Liver (tissue), 9 donors: ENCODE measurements around the gene TAAR1. TPM values are rescaled to one million over a fixed set of nuclear protein-coding genes. Genes with fewer than 3 reads are reported as not detected.
"Not testable (repeated sequence)": the region's sequence is repeated elsewhere in the genome, so short reads cannot be mapped to it uniquely, and the experiment has no call there.

Experiments
- DNase-seq: peaks from one replicate; pipeline ENCODE4 v3.0.0-alpha.2; 2017; ENCODE audit warnings: low spot score
- H3K27ac ChIP-seq, 2 donors: one replicate each; pipeline ENCODE4 v1.7.0; 2013; ENCODE audit warnings: inconsistent platforms in 2 of 2, low read length in 2 of 2, control low read depth in 1 of 2, low read depth in 1 of 2, mild to moderate bottlenecking in 1 of 2
- H3K27me3 ChIP-seq, 4 donors: one replicate each; pipeline versions ENCODE4 v1.6.1 to v1.7.0; 2013; ENCODE audit warnings: low read length in 3 of 4, inconsistent platforms in 1 of 4, mild to moderate bottlenecking in 1 of 4, moderate library complexity in 1 of 4; ENCODE audit not compliant: control insufficient read depth in 4 of 4, insufficient read depth in 4 of 4
- H3K36me3 ChIP-seq, 4 donors: one replicate each; pipeline versions ENCODE4 v1.6.1 to v1.7.0; 2013; ENCODE audit warnings: low read length in 3 of 4, mild to moderate bottlenecking in 3 of 4, low read depth in 1 of 4, moderate library complexity in 1 of 4; ENCODE audit not compliant: control insufficient read depth in 4 of 4, insufficient read depth in 3 of 4
- H3K4me1 ChIP-seq, 4 donors: one replicate each; pipeline versions ENCODE4 v1.6.1 to v1.7.0; 2013; ENCODE audit warnings: low read length in 3 of 4, mild to moderate bottlenecking in 3 of 4, moderate library complexity in 1 of 4; ENCODE audit not compliant: control insufficient read depth in 4 of 4, insufficient read depth in 4 of 4
- H3K4me3 ChIP-seq, 3 donors: one replicate each; pipeline versions ENCODE4 v1.6.1 to v1.7.0; 2013; ENCODE audit warnings: low read length in 3 of 3, control low read depth in 1 of 3, low read depth in 1 of 3, mild to moderate bottlenecking in 1 of 3
- H3K9ac ChIP-seq, 2 donors: one replicate each; pipeline ENCODE4 v1.7.0; 2013; ENCODE audit warnings: low read length in 2 of 2, mild to moderate bottlenecking in 2 of 2, moderate library complexity in 2 of 2, control low read depth in 1 of 2, low read depth in 1 of 2
- H3K9me3 ChIP-seq, 4 donors: one replicate each; pipeline versions ENCODE4 v1.6.1 to v1.7.0; 2013; ENCODE audit warnings: low read length in 3 of 4; ENCODE audit not compliant: control insufficient read depth in 4 of 4
- ATF3 ChIP-seq: IDR thresholded peaks from 2 replicates; pipeline ENCODE4 v1.6.1; 2016; ENCODE audit warnings: antibody characterized with exemption
- CTCF ChIP-seq: fragments of 150-350 bp; IDR thresholded peaks from 2 replicates; pipeline ENCODE4 v1.5.1; 2017; ENCODE audit warnings: improper control_type of control experiment, low read depth, low read length; ENCODE audit not compliant: missing input control
- EGR1 ChIP-seq, 2 donors: IDR thresholded peaks; 2 replicates each; pipeline ENCODE4 v1.6.1; 2016 to 2018; ENCODE audit warnings: antibody characterized with exemption in 2 of 2, low read depth in 2 of 2
- FOXA1 ChIP-seq: IDR thresholded peaks from 2 replicates; pipeline ENCODE4 v1.6.1; 2016; ENCODE audit warnings: antibody characterized with exemption
- FOXA2 ChIP-seq: IDR thresholded peaks from 2 replicates; pipeline ENCODE4 v1.6.1; 2016; ENCODE audit warnings: antibody characterized with exemption
- GABPA ChIP-seq, 2 donors: IDR thresholded peaks in 1 of 2; conservative IDR thresholded peaks in 1 of 2; 2 replicates each; pipeline ENCODE4 v1.6.1; 2016; ENCODE audit warnings: antibody characterized with exemption in 2 of 2, mild to moderate bottlenecking in 1 of 2, moderate library complexity in 1 of 2
- HNF4A ChIP-seq, 2 donors: conservative IDR thresholded peaks; 2 replicates each; pipeline ENCODE4 v1.6.1; 2016; ENCODE audit warnings: antibody characterized with exemption in 2 of 2, mild to moderate bottlenecking in 2 of 2
- HNF4G ChIP-seq: IDR thresholded peaks from 2 replicates; pipeline ENCODE4 v1.6.1; 2016; ENCODE audit warnings: antibody characterized with exemption
- JUND ChIP-seq, 2 donors: IDR thresholded peaks; 2 replicates each; pipeline ENCODE4 v1.6.1; 2016; ENCODE audit warnings: antibody characterized with exemption in 2 of 2
- MAX ChIP-seq: IDR thresholded peaks from 2 replicates; pipeline ENCODE4 v1.6.1; 2016; ENCODE audit warnings: antibody characterized with exemption
- NR2F2 ChIP-seq: IDR thresholded peaks from 2 replicates; pipeline ENCODE4 v1.6.1; 2016; ENCODE audit warnings: antibody characterized with exemption
- RAD21 ChIP-seq, 2 donors: IDR thresholded peaks; 2 replicates each; pipeline ENCODE4 v1.6.1; 2016; ENCODE audit warnings: antibody characterized with exemption in 2 of 2, mild to moderate bottlenecking in 2 of 2
- REST ChIP-seq: IDR thresholded peaks from 2 replicates; pipeline ENCODE4 v1.6.1; 2016; ENCODE audit warnings: antibody characterized with exemption, mild to moderate bottlenecking
- RXRA ChIP-seq, 2 donors: IDR thresholded peaks; 2 replicates each; pipeline ENCODE4 v1.6.1; 2017 to 2018; ENCODE audit warnings: antibody characterized with exemption in 2 of 2, mild to moderate bottlenecking in 1 of 2
- SP1 ChIP-seq: IDR thresholded peaks from 2 replicates; pipeline ENCODE4 v1.6.1; 2018; ENCODE audit warnings: antibody characterized with exemption, mild to moderate bottlenecking
- TAF1 ChIP-seq: conservative IDR thresholded peaks from 2 replicates; pipeline ENCODE4 v1.6.1; 2016; ENCODE audit warnings: antibody characterized with exemption, mild to moderate bottlenecking
- YY1 ChIP-seq: IDR thresholded peaks from 2 replicates; pipeline ENCODE4 v1.6.1; 2016; ENCODE audit warnings: antibody characterized with exemption, mild to moderate bottlenecking
- ZBTB33 ChIP-seq: IDR thresholded peaks from 2 replicates; pipeline ENCODE4 v1.6.1; 2016; ENCODE audit warnings: antibody characterized with exemption
- WGBS: extraction: QIAGEN DNeasy Blood & Tissue Kit; methylation state at CpG from one replicate; pipeline ENCODE4 v1.1.7; 2013; 5-methylcytosine and 5-hydroxymethylcytosine counted together
- polyA plus RNA-seq, 2 donors: library from polyadenylated mRNA; stranded (reverse) in 1 of 2; unstranded in 1 of 2; fragments of 200-250 nt in 1 of 2; fragments of >200 nt in 1 of 2; fragmentation: Nextera tagmentation in 1 of 2; extraction: Ambion mirVana in 1 of 2; gene quantifications; one replicate each; pipeline versions ENCODE4 v1.2.1 to v1.2.3, GENCODE V29; 2013 to 2015
- total RNA-seq, 2 donors: library from RNA; depleted of rRNA; stranded (reverse); fragments of >200 nt; gene quantifications; one replicate each; pipeline ENCODE4 v1.2.3, GENCODE V29; 2014
- donor health status: healthy.
- donor health status: healthy.
- donor health status: healthy.
- donor health status: healthy.
- donor health status: healthy.

TAAR1 gene
- total and polyA plus RNA-seq, 4 donors = not detected

- Histone ChIP-seq H3K36me3 (no peaks in the 10 kb centered on the region), H3K9me3 (no peaks in the 10 kb centered on the region), H3K9ac (no peak overlapping the region), H3K27me3 (no peaks in the 10 kb centered on the region), H3K4me3 (no peak overlapping the region), H3K4me1 (peaks cover 0 to 3% (median 0%) of the 10 kb centered on the region in 4 donors), H3K27ac (no peak overlapping the region)
- DNase-seq = no peak
- TF ChIP-seq NR2F2 = no peak
- WGBS = 89% methylated on average over 8 of the region's 8 CpGs
Measured at GRCh38 chr6:132604635-132605152, 54.3 kb downstream of the TAAR1 start.

- DNase-seq, H3K27me3 ChIP-seq, H3K4me3 ChIP-seq, H3K36me3 ChIP-seq, H3K27ac ChIP-seq, H3K9ac ChIP-seq, H3K4me1 ChIP-seq, H3K9me3 ChIP-seq: not testable (repeated sequence)
Measured at GRCh38 chr6:132600900-132601299, 58.1 kb downstream of the TAAR1 start.

GRCh38 chr6:132598473-132598872 lies 60.5 kb downstream of the TAAR1 start:
- Histone ChIP-seq H3K9me3 (no peaks in the 10 kb centered on the region), H3K4me1 (peaks cover 0 to 5% (median 3%) of the 10 kb centered on the region in 4 donors), H3K27me3 (no peaks in the 10 kb centered on the region), H3K36me3 (no peaks in the 10 kb centered on the region), H3K9ac (no peak overlapping the region), H3K27ac (peak overlapping the region in 1 of 2 donors; percentile 69), H3K4me3 (no peak overlapping the region)
- DNase-seq = no peak
- TF ChIP-seq MAX (peak; percentile 55), JUND (IDR thresholded peaks at IDR 0.05) (peak in 1 of 2 donors; percentile 62), RAD21 (IDR thresholded peaks at IDR 0.05) (peak; percentile 61 to 72), RXRA (IDR thresholded peaks at IDR 0.05) (peak; percentile 86 to 88), FOXA2 (peak; percentile 38), NR2F2 (no peak), EGR1 (IDR thresholded peaks at IDR 0.05; ENCODE audit: low read depth in 2 of 2) (peak in 1 of 2 donors; percentile 11), YY1 (peak; percentile 55), ATF3 (no peak), SP1 (peak; percentile 49), FOXA1 (no peak), TAF1 (no peak), HNF4A (conservative IDR thresholded peaks at IDR 0.05) (peak; percentile 68 to 71), HNF4G (peak; percentile 13), CTCF (peak; percentile 56), ZBTB33 (no peak), GABPA (IDR thresholded peaks at IDR 0.05 in 1 of 2, conservative IDR thresholded peaks at IDR 0.05 in 1 of 2) (no peak), REST (peak; percentile 26)
- 28% methylated on average over 3 of the region's 3 CpGs for WGBS
